Stimulated activated CD4-positive, alpha-beta T cell treated with anti-CD3 and anti-CD28 coated beads, Interleukin-4, amount 100 ng/mL, for 48 hours (primary cell): ENCODE measurements around the gene CYP2A6.
"Not testable (repeated sequence)": the region's sequence is repeated elsewhere in the genome, so short reads cannot be mapped to it uniquely, and the experiment has no call there.

Source experiments
- DNase-seq, 2 donors: peaks; one replicate each; pipeline ENCODE4 v3.0.0-alpha.2; 2020; ENCODE audit warnings: low read depth in 2 of 2

Gene CYP2A6

DNA sequence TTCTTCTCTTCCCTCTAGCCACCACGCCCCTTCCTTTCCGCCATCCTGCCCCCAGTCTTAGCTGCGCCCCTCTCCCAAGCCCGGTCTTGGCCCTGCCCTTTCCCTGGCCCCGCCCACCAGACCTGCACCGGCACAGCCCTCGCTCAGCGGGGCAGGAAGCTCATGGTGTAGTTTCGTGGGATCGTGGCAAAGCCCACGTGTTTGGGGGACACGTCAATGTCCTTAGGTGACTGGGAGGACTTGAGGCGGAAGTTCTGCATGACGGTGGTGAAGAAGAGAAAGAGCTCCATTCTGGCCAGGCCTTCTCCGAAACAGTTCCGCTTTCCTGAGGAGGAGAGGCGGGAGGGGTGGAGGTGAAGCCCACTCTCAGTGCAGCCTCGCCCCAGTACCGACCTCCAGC lies 6.6 kb downstream of the CYP2A6 start:
- DNase-seq = peak; percentile 34 to 49

- DNase-seq = not testable (repeated sequence)
Observed at GRCh38 chr19:40842997-40843652, 7.1 kb downstream of the CYP2A6 start.

GRCh38 chr19:40842012-40842411 lies 8.2 kb downstream of the CYP2A6 start:
- not testable (repeated sequence) for DNase-seq

DNA sequence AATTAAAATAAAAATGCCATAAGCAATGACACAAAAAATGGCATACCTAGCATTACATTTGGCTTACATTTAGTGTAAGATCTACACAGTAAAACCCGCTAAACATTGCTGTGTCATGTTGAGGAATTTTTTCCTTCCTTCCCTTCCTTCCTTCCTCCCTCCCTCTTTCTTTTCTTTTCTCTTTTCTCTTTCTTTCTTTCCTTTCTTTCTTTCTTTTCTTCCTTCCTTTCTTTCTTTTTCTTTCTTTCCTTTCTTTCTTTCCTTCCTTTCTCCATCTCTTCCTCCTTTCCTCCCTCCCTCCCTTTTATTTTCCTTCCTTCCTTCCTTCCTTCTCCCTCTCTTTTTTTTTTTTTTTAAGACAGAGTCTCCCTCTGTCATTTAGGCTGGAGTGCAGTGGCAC lies 11.8 kb downstream of the CYP2A6 start:
- DNase-seq = not testable (repeated sequence)

- DNase-seq = no peak
Observed at GRCh38 chr19:40836754-40837429, 13.4 kb downstream of the CYP2A6 start.

DNA sequence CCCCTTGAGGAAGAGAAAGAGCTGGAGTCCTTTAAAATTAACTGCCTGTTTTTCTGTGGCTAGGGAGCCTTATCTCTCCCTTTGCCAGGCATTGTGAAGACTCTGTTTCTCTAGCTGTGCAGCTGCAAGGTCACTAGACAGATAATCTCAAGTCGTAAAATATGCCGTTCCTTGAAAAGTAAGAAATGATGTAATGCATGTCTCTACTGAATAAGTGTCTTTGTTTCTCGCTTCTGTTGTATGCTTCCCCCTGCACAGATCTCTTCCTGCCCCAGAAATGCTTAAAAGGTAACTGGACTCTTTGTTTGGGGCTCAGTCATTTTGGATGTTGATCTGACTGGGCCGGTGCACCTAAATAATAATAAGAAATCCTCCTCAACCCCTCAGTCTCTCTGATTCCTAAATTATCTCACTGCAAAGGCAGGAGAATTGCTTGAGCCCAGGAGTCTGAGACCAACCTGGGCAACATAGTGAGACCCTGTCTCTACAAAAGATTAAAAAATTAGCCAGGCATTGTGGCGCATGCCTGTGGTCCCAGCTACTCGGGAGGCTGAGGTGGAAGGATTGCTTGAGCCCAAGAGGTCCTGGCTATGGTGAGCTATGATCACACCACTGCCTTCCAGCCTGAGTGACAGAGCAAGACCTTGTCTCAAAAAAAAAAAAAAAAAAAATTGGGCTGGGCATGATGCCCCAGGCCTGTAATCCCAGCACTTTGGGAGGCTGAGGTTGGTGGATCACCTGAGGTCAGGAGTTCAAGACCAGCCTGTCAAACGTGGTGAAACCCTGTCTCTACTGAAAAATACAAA lies 16.3 kb downstream of the CYP2A6 start:
- not testable (repeated sequence) for DNase-seq

GRCh38 chr19:40832431-40832790 lies 17.8 kb downstream of the CYP2A6 start:
- not testable (repeated sequence) for DNase-seq

DNA sequence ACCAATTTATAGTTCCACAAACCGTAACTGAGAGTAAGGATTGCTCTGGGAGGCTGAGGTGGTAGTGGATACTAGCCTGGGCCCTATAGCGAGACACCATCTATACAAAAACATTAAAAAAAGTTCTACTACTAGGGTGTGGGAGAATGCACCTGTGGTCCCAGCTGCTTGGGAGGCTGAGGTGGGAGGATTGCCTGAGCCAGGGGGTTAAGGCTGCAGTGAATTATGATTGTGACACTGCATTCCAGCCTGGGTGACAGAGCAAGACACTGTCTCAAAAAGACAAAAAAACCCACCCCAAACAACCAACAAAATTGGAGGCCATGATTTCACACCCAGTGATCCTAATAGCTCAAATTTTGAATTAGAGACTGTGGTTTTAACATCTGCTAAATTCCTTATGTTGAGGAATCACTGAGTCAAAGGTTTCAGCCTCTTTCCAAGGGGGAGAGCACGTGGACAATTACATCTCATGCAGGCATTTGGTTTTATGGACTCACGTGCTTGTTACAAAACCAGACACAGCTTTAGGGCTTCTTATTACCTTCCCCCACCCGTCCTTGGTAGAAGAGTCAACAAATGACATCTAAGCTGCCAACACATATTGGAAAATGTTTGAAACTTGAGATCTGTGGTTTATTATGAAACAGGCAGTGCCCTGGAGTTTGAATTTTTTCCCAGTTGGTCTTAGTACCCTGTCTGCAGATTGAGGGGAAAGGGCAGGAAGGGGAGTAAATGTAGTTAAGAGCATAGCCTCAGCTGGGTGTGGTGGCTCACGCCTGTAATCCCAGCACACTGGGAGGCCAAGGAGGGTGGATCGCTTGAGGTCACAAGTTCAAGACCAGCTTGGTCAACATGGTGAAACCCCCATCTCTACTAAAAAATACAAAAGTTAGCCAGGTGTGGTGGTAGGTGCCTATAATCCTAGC lies 18.5 kb downstream of the CYP2A6 start:
- DNase-seq = no peak

DNA sequence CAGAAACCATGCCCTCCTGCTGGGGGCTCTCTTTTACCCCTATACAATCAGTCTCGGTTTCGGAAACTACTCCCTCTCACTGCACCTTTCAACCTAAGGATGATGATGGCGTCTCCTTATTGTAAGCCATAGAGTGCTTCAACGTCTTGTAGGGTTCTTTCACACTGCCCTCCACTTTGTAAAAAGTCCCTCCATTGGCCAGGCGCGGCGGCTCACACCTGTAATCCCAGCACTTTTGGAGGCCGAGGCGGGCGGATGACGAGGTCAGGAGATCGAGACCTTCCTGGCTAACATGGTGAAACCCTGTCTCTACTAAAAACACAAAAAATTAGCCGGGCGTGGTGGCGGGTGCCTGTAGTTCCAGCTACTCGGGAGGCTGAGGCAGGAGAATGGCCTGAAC lies 19.5 kb downstream of the CYP2A6 start:
- DNase-seq = not testable (repeated sequence)

DNA sequence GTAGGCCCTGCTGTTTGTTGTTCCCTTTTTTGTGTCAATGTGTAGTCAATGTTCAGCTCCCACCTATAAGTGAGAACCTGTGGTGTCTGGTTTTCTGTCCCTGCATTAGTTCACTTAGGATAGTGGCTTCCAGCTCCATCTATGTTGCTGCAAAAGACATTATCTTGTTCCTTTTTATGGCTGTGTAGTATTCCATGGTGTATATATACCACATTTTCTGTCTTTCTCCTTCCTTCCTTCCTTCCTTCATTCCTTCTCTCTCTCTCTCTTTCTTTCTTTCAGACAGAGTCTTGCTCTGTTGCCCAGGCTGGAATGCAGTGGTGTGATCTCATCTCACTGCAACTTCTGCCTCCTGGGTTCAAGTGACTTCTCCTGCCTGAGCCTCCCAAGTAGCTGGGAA lies 21.0 kb downstream of the CYP2A6 start:
- no peak for DNase-seq

- no peak for DNase-seq
Observed at GRCh38 chr19:40827386-40828247, 22.6 kb downstream of the CYP2A6 start.

GRCh38 chr19:40826699-40827385 lies 23.4 kb downstream of the CYP2A6 start:
- not testable (repeated sequence) for DNase-seq

DNA sequence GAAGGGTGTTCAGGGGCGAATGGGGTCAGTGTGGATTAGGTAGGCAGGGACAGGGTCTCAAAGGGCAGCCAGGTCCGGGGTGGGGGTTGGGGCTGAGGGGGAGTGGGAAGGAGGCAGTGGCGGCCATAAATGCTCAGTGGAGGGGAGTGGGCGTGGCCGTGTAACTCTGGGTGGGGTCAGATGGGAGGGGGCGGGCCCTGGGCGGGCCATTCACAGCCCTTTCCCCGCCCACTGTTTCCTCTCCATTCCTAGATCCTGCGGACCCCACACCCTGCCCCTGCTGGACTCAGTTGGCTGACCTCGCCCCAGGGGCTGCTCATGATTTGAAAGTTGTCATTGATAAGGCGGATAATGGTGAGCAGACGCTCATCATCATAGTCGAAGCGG lies 23.9 kb downstream of the CYP2A6 start:
- DNase-seq = not testable (repeated sequence)

GRCh38 chr19:40825460-40826095 lies 24.7 kb downstream of the CYP2A6 start:
- DNase-seq = not testable (repeated sequence)

GRCh38 chr19:40824916-40825315 lies 25.3 kb downstream of the CYP2A6 start:
- not testable (repeated sequence) for DNase-seq

- DNase-seq = not testable (repeated sequence)
Observed at GRCh38 chr19:40822704-40823553, 27.3 kb downstream of the CYP2A6 start.

DNA sequence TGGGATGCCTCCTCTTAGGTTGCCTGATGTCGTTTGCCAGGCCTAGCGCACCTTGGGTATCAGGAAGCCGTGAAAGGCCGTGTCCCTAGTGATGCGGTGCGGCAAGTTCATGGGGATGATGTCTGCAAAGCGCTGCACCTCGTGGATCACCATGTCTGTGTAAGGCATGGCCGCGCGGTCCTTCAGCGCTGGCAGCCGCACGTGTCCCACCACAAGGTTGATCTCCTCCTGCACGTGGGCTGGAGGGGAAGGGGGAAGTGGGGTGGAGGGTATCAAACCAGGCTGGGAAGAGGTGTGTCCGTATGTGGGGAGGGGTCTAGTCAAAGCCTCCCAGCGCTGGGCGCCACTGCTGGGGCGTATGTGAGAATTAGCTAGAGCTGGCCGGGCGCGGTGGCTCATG lies 28.1 kb downstream of the CYP2A6 start:
- no peak for DNase-seq

- not testable (repeated sequence) for DNase-seq
Observed at GRCh38 chr19:40819479-40820234, 30.6 kb downstream of the CYP2A6 start.
